Measurements from ENCODE around the gene LLPH.

- no peak for TF ChIP-seq CTCF (IDR thresholded peaks at IDR 0.05; ENCODE audit: low read length)
- TF ChIP-seq EZH2 (IDR thresholded peaks at IDR 0.05; ENCODE audit: borderline replicate concordance, low read length) = no peak
These were observed 59.0 kb downstream of the LLPH start for GRCh38 chr12:66071549-66071948.

Data from OCI-LY1 (cell line).